T-helper 2 cell treated with Interferon-gamma antibody and Interleukin-4, amounts not matched to agents 5 μg/mL and 100 μg/mL, for 36 hours (primary cell): ENCODE data around the gene RNF213.
"Not testable (repeated sequence)": the region's sequence is repeated elsewhere in the genome, so short reads cannot be mapped to it uniquely, and the experiment has no call there.

Experiments
- DNase-seq: peaks from one replicate; pipeline ENCODE4 v3.0.0; 2021; ENCODE audit warnings: low spot score
- H3K27ac Mint-ChIP-seq: one replicate; pipeline ENCODE4 v1.8.0; 2021; ENCODE audit warnings: mild to moderate bottlenecking, mixed read lengths
- H3K27me3 Mint-ChIP-seq: one replicate; pipeline ENCODE4 v1.8.0; 2021; ENCODE audit warnings: low read depth, mixed read lengths
- H3K36me3 Mint-ChIP-seq: one replicate; pipeline ENCODE4 v1.8.0; 2021; ENCODE audit warnings: low read depth, mixed read lengths
- H3K4me1 Mint-ChIP-seq: one replicate; pipeline ENCODE4 v1.8.0; 2021; ENCODE audit warnings: low read depth, mixed read lengths
- H3K4me3 Mint-ChIP-seq: one replicate; pipeline ENCODE4 v1.8.0; 2022; ENCODE audit warnings: mild to moderate bottlenecking, moderate library complexity, mixed read lengths
- H3K9me3 Mint-ChIP-seq: one replicate; pipeline ENCODE4 v1.8.0; 2021; ENCODE audit warnings: mixed read lengths

Gene RNF213

DNA sequence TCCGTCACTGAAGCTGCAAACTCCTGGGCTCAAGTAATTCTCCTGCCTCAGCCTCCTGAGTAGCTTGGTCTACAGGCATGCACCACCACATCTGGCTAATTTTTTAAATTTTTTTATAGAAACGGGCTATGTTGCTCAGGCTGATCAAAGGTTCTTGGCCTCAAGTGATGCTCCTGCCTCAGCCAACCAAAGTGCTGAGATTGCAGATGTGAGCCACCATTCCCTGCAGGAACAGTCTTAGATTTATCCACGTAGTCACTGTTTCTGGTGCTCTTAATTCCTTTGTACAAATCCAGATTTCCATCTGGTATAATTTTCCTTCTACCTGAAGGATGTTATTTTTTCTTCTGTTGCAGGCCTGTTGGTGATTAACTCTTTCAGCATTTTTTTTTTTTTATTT lies 27.4 kb upstream of the RNF213 start:
- H3K9me3 Mint-ChIP-seq: peaks cover 24% of the 10 kb centered on the region
- H3K36me3 Mint-ChIP-seq: peaks cover 20% of the 10 kb centered on the region
- no peak overlapping the region for H3K27ac Mint-ChIP-seq
- no peaks in the 10 kb centered on the region for H3K4me1 Mint-ChIP-seq
- no peak overlapping the region for H3K4me3 Mint-ChIP-seq
- no peaks in the 10 kb centered on the region for H3K27me3 Mint-ChIP-seq
- no peak for DNase-seq

DNA sequence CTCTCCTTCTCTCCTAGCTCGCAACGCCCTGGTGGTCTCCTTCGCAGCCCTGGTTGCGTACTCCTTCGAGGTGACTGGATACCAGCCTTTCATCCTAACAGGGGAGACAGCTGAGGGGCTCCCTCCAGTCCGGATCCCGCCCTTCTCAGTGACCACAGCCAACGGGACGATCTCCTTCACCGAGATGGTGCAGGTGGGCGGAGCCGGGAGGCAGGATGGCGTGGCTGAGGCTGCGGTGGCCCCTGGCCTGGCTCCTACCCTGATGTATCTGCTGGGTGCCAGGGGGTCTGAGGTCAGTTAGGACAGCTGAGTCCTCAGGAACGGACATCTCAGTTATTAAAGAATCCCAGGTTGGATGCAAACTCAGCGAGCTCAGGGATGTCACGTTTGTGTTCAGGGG lies 23.7 kb upstream of the RNF213 start:
- Mint-ChIP-seq H3K36me3 (peaks cover 13% of the 10 kb centered on the region), H3K4me3 (no peak overlapping the region), H3K9me3 (peaks cover 18% of the 10 kb centered on the region), H3K27ac (no peak overlapping the region), H3K27me3 (no peaks in the 10 kb centered on the region), H3K4me1 (no peaks in the 10 kb centered on the region)
- no peak for DNase-seq

DNA sequence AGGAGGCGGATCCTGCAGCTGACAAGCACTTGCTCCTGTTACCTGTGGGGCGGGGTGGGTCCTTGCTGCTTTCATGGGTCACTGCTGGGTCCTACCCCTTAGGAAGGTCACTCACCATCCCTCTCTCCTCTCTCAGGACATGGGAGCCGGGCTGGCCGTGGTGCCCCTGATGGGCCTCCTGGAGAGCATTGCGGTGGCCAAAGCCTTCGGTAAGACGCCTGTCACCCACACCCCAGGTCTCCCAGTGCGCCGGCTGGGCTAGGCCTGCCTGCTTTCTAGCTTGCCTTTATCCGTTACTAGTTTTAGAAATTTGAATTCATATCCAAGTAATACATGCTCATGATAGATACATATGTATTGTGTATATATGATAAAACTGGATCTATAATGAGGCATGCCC lies 23.3 kb upstream of the RNF213 start:
- H3K4me1 Mint-ChIP-seq: no peaks in the 10 kb centered on the region
- peaks cover 16% of the 10 kb centered on the region for H3K9me3 Mint-ChIP-seq
- H3K4me3 Mint-ChIP-seq: no peak overlapping the region
- H3K27ac Mint-ChIP-seq: no peak overlapping the region
- peaks cover 13% of the 10 kb centered on the region for H3K36me3 Mint-ChIP-seq
- no peak for DNase-seq
- H3K27me3 Mint-ChIP-seq: no peaks in the 10 kb centered on the region

DNA sequence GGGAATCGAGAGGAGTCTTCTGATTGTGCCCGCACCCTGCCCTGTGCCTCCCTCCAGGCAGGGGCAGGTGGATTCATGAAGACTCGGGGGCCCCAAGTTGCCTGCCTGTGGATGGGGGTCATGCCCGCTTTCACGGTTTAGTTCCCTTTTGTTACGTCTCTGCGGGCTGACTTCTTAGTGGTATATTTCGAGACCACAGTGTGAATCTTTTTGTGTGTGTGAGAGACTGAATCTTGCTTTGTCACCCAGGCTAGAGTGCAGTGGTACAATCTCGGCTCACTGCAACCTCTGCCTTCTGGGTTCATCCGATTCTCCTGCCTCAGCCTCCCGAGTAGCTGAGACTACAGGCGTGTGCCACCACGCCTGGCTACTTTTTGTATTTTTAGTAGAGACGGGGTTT lies 18.1 kb upstream of the RNF213 start:
- no peaks in the 10 kb centered on the region for H3K36me3 Mint-ChIP-seq
- no peak for DNase-seq
- no peaks in the 10 kb centered on the region for H3K27me3 Mint-ChIP-seq
- no peaks in the 10 kb centered on the region for H3K4me1 Mint-ChIP-seq
- no peak overlapping the region for H3K4me3 Mint-ChIP-seq
- H3K9me3 Mint-ChIP-seq: no peaks in the 10 kb centered on the region
- no peak overlapping the region for H3K27ac Mint-ChIP-seq

DNA sequence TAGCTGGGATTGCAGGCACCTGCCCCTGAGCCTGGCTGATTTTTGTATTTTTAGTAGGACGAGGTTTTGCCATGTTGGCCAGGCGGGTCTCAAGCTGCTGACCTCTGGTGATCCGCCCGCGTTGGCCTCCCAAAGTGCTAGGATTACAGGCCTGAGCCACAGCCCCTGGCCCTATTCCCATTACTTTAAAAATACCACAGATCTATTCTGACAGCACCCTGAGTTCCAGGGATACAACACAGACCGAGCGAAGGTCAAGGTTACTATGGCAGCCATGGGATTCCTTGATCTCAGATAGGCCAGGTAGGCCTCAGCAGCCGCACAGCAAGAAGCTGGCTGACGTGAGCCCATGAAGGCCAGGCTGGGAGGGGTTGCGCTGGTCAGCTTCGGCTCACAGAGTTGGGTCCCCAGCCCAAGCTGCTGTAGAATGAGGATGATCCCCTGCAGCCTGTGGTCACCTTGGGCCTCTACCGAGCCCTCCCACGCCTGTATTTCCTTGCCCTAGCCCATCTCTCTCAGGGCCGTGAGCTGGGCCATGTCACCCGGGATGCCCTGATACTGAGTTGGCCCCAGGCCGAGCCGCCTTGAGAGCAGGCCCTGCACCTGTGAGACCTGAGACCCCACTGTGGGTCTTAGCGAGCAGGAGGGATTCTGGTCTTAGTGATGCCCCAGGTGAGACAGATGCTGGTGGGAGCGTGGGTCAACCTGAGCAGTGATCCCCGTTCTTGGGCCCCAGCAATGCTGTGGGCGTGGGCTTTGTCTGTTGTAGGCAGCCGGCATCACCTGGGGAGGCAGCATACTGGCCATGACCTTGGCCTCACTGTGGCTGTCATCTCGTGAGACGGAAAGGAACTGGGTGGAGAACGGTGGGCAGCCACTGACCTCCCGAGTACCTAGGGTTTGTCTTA lies 16.9 kb upstream of the RNF213 start:
- H3K27me3 Mint-ChIP-seq: no peaks in the 10 kb centered on the region
- no peaks in the 10 kb centered on the region for H3K9me3 Mint-ChIP-seq
- no peak overlapping the region for H3K4me3 Mint-ChIP-seq
- H3K27ac Mint-ChIP-seq: no peak overlapping the region
- H3K4me1 Mint-ChIP-seq: no peaks in the 10 kb centered on the region
- H3K36me3 Mint-ChIP-seq: no peaks in the 10 kb centered on the region
- no peak for DNase-seq

DNA sequence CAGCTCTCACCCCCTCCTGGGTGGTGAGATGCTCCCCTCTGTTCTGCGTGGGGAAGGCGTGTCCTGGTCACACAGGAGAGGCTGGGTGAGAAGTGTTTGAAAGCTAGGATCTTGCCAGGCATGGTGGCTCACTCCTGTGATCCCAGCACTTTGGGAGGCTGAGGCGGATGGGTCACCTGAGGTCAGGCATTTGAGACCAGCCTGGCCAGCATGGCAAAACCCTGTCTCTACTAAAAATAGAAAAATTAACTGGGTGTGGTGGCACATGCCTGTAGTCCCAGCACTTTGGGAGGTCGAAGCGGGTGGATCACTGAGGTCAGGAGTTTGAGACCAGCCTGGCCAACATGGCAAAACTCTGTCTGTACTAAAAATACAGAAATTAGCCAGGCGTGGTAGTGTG lies 16.2 kb upstream of the RNF213 start:
- H3K9me3 Mint-ChIP-seq, DNase-seq, H3K4me3 Mint-ChIP-seq, H3K36me3 Mint-ChIP-seq, H3K27ac Mint-ChIP-seq, H3K4me1 Mint-ChIP-seq, H3K27me3 Mint-ChIP-seq: not testable (repeated sequence)

DNA sequence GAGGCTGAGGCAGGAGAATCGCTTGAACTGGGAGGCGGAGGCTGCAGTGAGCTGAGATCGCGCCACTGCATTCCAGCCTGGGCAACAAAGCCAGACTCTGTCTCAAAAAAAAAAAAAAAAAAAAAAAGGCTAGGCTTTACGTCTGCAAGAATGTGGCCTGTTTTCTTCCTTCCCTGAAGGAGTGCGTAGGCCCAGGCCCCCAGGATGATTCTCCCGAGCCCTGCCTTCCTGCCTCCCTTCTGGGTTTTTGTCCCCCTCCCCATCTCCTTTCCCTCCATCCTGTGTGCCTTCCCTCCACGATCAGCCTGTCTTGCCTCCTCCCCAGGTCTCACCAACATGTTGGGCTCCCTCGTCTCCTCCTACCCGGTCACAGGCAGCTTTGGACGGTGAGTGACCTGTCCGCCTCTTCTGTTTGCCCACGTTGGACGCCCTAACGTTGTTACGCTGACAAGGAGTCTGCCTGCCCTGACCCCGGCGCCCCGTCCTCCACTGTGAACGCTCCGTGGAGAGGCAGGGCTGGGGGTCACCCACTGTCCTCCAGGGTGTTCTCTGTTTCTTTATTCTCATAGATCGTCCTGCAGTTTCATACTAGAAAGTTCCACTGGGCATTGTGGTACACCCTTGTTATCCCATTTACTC lies 15.7 kb upstream of the RNF213 start:
- Mint-ChIP-seq H3K4me1 (no peaks in the 10 kb centered on the region), H3K9me3 (no peaks in the 10 kb centered on the region), H3K27me3 (no peaks in the 10 kb centered on the region), H3K4me3 (no peak overlapping the region), H3K27ac (no peak overlapping the region), H3K36me3 (no peaks in the 10 kb centered on the region)
- DNase-seq: no peak

DNA sequence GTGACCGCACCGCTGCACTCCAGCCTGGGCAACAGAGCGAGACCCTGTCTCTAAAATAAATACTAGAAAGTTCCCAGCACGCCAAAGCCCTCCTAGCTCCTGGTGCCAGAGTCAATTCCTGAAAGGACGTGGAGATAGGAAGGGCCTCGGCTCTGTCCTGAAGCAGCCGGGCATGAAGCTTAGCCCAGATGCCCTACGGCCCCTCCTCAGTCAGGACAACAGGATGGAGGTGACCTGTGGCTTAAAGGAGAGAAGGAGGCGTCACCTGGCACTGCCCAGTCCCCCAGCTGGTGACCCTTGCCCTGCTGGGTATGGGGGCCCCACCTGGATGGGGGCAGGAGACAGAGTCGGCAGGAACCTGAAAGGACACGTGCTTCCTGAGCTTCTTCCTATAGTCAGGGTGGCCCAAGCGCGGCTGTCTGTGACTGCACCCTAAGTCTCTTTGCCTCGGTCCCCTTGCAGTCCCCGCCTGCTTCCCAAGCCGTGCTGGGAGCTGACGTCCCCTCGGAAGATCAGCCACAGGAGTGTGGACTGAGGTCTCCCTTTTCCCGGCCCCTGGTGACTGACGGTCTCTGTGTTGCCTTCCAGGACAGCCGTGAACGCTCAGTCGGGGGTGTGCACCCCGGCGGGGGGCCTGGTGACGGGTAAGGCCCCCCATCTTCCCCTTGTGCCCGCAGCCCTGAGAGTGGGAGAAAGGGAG lies 14.9 kb upstream of the RNF213 start:
- H3K27ac Mint-ChIP-seq: no peak overlapping the region
- H3K4me3 Mint-ChIP-seq: no peak overlapping the region
- no peaks in the 10 kb centered on the region for H3K4me1 Mint-ChIP-seq
- no peaks in the 10 kb centered on the region for H3K9me3 Mint-ChIP-seq
- no peaks in the 10 kb centered on the region for H3K27me3 Mint-ChIP-seq
- H3K36me3 Mint-ChIP-seq: no peaks in the 10 kb centered on the region
- DNase-seq: no peak

DNA sequence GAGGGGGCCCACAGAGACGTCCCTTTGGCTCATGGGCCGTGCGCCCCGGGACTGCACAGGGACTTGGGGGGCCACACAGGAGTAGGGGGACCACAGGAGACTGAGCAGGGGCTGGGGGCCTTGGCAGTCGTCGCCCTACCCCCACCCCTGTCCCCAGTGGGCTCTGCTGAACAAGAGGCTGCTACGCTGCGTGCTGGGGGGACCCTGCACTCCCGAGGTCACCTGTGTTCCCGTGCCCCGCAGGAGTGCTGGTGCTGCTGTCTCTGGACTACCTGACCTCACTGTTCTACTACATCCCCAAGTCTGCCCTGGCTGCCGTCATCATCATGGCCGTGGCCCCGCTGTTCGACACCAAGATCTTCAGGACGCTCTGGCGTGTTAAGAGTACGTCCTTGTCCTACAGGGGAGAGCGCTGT lies 14.4 kb upstream of the RNF213 start:
- no peaks in the 10 kb centered on the region for H3K4me1 Mint-ChIP-seq
- no peaks in the 10 kb centered on the region for H3K27me3 Mint-ChIP-seq
- no peaks in the 10 kb centered on the region for H3K36me3 Mint-ChIP-seq
- DNase-seq: no peak
- no peaks in the 10 kb centered on the region for H3K9me3 Mint-ChIP-seq
- H3K27ac Mint-ChIP-seq: no peak overlapping the region
- H3K4me3 Mint-ChIP-seq: no peak overlapping the region

DNA sequence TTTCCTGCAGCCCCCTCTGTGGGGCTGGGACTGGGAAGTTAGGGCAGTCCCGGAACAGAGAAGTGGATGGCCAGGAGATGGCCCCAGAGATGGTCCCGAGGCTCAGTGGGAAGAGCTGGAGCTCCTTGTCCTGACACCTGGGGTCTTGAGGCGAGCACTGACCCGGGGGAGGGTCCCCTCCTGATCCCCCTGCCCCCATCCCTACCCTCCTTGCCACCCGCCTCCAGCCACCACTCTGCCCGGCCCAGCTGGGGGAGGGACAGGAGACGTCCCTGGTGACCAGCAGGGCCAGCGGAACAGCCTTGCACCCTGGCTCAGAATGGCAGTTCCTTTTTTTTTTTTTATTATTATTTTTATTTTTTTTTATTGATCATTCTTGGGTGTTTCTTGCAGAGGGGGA lies 13.9 kb upstream of the RNF213 start:
- Mint-ChIP-seq H3K27me3 (no peaks in the 10 kb centered on the region), H3K4me3 (no peak overlapping the region), H3K9me3 (no peaks in the 10 kb centered on the region), H3K36me3 (no peaks in the 10 kb centered on the region), H3K4me1 (no peaks in the 10 kb centered on the region), H3K27ac (no peak overlapping the region)
- no peak for DNase-seq

DNA sequence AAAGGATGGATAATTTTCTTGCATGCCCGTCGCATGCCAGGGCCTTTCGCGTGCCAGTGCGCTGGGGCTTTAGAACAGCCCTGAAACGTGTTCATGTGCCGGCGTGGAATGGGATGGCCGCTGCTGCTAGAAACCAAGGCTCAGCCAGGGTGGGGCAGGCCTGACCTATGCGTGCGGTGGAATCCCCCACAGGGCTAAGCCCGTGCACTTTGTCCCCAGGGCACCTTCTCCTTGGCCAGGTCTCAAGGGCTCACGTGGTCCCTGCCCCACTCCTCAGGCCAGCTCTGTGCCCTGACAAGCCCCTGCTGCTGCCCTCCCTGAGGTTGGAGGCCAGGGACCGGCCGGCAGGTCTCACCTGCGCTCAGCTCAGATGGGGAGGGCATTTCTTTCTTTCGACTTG lies 13.1 kb upstream of the RNF213 start:
- H3K4me1 Mint-ChIP-seq: peaks cover 1% of the 10 kb centered on the region
- no peaks in the 10 kb centered on the region for H3K9me3 Mint-ChIP-seq
- H3K4me3 Mint-ChIP-seq: no peak overlapping the region
- H3K27ac Mint-ChIP-seq: no peak overlapping the region
- H3K27me3 Mint-ChIP-seq: no peaks in the 10 kb centered on the region
- no peaks in the 10 kb centered on the region for H3K36me3 Mint-ChIP-seq
- no peak for DNase-seq

DNA sequence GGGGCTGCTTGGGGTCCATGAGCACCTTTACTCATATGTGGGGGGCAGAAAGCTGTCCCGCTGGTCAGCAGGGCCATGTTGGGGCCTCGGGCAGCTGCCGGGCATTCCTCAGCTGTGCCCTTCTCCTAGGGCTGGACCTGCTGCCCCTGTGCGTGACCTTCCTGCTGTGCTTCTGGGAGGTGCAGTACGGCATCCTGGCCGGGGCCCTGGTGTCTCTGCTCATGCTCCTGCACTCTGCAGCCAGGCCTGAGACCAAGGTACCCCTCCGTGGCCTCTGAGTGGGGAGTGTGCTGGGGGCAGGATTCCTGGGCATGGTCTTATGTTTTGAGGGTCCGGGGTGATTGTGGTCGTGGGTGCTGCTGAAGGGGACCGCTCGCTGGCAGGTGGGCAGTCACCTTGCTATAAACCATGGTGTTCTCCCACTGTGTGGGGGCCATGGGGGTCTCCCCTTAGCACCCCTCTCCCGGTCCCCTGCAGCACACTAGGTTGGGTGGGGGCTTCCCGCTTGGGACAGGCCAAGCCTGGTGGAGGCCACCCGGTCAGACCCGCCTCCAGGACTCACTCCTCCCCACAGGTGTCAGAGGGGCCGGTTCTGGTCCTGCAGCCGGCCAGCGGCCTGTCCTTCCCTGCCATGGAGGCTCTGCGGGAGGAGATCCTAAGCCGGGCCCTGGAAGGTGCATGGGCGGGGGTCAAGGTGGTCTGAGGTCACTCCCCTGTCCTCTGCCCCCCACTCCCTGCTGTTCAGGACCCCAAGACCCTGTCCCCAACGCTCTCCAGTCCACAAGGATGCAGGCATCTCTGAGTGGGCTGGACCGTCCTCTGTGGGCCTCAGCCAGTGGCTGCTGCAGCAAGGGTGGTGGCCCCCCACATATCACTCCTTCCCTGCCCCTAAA lies 12.4 kb upstream of the RNF213 start:
- Mint-ChIP-seq H3K9me3 (no peaks in the 10 kb centered on the region), H3K36me3 (no peaks in the 10 kb centered on the region), H3K27ac (no peak overlapping the region), H3K4me1 (peaks cover 8% of the 10 kb centered on the region), H3K27me3 (no peaks in the 10 kb centered on the region), H3K4me3 (no peak overlapping the region)
- DNase-seq: no peak

DNA sequence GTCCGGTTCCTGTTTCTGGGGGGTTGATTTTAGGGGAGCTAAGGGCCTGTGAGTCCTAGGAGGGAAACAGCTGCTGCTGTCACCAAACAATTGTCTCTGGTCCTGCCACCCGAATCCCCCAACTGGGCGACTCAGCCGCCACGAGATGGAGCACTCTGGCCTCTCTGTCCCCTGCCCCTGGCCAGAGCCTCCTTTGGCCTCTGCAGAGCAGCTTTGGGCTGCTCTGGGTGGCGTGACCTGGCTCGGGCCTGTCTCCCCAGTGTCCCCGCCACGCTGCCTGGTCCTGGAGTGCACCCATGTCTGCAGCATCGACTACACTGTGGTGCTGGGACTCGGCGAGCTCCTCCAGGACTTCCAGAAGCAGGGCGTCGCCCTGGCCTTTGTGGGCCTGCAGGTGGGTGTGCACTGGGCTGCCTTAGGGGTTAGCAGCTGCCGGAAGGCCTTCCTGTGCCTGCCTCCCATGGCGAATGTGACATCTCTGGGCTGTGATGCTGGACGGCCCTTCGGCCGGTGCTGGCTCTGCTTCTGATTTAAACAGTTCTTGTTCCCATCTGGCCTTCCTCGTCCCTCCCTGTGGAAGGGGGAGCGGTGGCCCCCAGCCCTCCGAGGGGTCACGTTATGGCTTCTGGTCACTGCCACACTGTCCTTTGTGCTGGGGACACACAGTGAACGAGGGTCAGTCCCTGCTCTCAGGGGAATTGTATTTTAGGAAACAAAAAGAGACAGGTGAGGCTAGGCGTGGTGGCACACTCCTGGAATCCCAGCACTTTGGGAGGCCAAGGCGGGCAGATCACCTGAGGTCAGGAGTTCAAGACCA lies 11.6 kb upstream of the RNF213 start:
- H3K27me3 Mint-ChIP-seq: no peaks in the 10 kb centered on the region
- H3K4me3 Mint-ChIP-seq: no peak overlapping the region
- H3K36me3 Mint-ChIP-seq: no peaks in the 10 kb centered on the region
- DNase-seq: no peak
- no peak overlapping the region for H3K27ac Mint-ChIP-seq
- H3K4me1 Mint-ChIP-seq: peaks cover 15% of the 10 kb centered on the region
- H3K9me3 Mint-ChIP-seq: no peaks in the 10 kb centered on the region
